NCI-H2107 treated with DMSO at 0.1 percent for 48 hours (cell line): ENCODE data around the gene SOX1.

Experiments used
- DNase-seq: peaks from one replicate; lab custom pipeline; 2025; ENCODE audit not compliant: unreplicated experiment; lab: John Stamatoyannopoulos, UW

The SOX1 gene

GRCh38 chr13:112071723-112072533 lies 5.0 kb downstream of the SOX1 start:
- DNase-seq: peak; percentile 49

GRCh38 chr13:112072534-112073244 lies 5.7 kb downstream of the SOX1 start:
- peak; percentile 68 for DNase-seq

DNA sequence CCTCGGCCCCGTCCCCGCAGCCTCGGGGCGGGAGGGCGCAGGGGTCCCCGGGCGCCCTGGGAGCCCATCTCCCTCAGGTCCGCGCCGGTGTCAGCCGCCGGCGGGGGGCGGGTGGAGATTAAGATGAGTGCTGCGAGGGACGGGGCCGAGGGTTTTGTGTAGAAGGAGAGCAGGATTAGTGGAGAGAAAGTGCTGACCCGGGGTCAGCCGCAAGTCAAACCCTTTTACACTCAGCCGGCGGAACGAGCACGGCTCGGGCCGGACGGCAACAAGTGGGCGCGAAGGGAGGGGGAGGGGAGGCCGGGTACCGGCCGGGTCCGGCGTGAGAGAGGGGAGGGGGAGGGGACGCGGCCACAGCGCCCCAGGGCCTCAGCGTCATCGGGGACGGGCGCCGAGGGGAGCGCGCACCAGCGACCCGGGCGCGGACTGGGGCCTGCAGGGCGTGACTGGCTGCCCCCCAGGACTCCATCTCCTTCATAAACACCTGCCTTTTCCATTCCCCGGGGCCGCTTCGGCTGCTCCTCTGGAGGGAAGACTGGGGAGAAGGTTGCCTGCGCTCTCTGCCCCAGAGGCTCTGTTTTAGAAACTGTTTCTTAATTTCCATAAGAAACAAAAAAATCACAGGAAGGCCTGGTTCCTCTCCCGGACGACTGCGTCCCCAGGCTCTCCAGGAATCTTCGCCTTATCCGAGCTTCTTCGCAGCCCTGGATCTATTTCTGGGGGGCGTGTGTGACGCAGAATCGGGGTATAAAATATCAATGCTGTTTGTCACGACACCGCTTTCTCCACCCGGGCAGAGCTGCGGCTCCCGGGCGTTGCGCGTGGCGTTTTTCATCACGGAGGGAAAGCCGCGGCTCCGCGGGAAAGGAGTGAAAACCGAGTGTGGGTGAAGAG lies 6.5 kb downstream of the SOX1 start:
- peak; percentile 40 for DNase-seq

- DNase-seq: peak; percentile 38
These were observed 7.4 kb downstream of the SOX1 start for GRCh38 chr13:112074139-112074865.

DNA sequence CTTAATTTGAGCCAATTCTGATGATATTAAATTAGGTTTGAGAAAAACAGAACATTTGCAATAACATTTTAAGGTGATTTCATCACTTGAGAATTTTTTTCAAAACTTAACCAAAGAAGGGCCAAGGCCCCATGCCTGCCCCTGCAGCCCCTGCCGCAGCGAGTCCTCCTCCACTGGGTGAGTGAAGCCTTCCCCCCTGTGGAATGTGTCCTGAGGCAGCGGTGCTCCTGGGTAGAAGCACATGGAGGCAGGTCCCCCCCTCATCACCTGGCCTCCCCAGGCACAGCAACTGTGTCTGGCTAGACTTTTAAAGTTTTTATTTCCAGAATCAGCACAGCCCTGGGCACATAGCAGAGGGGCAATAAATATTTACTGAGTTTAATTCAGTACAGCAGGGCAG lies 10.8 kb downstream of the SOX1 start:
- DNase-seq: no peak

DNA sequence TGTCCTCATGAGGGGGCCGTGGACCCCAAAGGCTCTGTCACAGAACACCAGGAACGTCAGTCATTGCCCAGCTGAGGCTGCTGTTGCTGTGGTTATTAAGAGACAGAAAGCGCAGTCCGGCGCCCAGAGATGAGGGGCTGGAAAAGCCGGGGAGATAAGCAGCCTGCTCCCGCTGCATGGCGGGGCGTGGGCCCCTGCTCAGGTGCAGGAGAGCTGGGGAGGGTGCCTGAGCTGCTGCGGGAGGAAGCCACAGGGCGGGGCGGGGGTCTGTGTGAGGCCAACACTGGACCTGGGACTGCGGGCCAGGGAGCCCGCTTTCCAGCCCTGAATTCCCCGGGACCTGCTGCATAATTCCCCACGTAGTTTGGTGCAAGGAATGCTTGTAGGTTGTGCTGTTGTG lies 11.3 kb downstream of the SOX1 start:
- peak; percentile 32 for DNase-seq

GRCh38 chr13:112078879-112079531 lies 12.1 kb downstream of the SOX1 start:
- peak; percentile 71 for DNase-seq

DNA sequence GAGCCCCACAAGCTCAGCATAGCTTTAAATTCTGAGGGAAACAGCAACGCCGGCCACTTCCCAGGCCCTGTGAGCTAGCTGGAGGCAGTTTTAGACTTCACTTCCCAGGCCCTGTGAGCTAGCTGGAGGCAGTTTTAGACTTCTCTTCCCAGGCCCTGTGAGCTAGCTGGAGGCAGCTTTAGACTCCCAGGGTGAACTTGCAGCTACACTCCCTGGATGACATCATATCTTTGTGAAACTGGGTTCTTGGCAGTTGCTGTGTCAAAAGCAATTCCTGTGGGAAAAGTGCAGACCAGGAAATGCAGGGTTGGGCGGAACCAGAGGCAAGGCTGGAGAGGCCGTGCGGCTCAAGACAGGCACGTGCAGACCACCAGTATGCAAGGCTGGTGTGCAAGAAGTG lies 12.7 kb downstream of the SOX1 start:
- peak; percentile 78 for DNase-seq

DNA sequence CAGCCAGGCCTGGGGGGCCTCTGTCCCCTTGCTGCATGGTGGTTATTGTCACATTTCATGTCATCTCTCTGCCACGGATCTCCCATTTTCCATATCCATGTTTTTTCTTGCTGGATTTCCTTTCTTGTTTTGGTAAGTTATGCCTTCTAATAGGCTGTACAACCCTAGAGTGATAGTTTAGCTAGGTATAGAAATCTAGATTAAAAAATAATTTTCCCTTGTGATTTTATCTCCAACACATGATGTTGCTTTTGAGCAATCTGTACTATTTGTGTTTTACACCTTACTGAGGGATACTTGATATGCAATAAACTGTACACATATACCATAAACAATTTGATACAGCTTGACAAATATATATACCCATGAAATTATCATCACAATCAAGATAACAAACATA lies 17.0 kb downstream of the SOX1 start:
- DNase-seq: no peak

DNA sequence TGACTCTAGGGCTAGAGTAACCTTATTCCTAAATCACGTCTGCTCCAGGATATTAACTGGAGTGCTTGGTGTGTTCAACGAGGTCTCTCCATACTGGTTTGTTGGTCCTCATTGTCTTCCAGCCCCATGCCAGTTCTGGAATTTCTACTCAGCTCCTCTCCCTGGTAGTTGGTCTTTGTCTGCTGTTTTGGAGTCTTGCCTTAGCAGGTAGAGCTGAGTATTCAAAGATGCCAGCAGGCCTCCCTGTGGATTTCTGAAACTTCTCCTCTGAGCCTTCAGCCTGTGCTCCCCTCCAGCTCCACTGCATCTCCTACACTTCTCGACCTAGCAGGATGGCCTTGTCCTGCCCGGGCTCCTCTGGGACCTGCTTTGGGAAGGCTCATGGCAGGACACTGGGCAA lies 25.5 kb downstream of the SOX1 start:
- DNase-seq: no peak

- DNase-seq: no peak
These were observed 28.4 kb downstream of the SOX1 start for GRCh38 chr13:112095354-112095753.

- DNase-seq: no peak
These were observed 30.0 kb downstream of the SOX1 start for GRCh38 chr13:112096959-112097358.

GRCh38 chr13:112097770-112098169 lies 30.8 kb downstream of the SOX1 start:
- no peak for DNase-seq

- no peak for DNase-seq
These were observed 31.8 kb downstream of the SOX1 start for GRCh38 chr13:112098699-112099098.

GRCh38 chr13:112101360-112101930 lies 34.5 kb downstream of the SOX1 start:
- DNase-seq: no peak

DNA sequence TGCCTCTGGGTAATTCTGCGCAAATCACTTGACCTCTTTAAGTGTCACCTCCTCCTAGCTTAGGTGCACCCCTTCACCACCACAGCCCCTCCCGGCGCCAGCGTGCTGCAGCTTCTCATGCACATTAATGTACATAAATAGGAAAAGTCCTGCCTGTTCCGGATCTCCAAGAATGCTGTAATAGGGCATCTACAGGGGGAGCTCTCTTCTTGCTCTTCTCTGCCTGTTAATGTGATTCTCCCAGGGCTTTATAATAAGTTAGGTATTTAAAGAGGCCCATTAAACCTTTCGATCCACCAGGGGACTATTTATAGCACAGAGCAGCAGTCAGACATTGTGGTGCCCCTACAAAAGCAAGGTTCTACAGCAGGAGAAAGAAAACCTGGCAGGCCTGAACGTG lies 35.3 kb downstream of the SOX1 start:
- DNase-seq: peak; percentile 68

DNA sequence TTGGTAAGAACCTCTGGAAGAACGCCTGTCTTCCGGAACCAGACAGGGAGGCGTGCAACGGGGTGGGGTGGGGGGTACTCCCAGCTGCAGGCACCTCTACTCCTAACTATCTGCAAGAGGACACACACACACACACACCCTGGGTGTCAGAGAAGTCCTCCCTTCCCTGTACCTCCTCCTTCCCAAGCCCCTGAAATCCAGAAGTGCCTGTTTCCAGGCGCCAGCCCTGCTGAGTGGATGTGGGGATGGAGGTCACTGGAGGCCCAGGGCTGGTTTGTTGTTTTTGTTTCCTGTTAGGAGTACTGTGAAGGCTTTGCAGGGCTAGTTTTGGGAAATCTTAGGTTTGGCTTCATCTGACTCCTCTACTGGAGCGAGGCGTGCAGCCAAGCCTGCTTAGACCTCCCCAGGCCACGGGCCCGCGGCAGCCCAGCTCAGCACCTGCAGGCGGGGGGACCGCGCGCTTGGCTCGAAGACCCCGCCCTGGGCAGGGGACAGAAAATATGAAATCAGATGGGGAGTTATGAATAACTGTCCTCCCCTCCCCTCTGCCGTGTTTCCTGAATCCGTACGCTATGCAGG lies 36.4 kb downstream of the SOX1 start:
- DNase-seq: no peak

GRCh38 chr13:112103961-112104880 lies 37.3 kb downstream of the SOX1 start:
- DNase-seq: no peak

- DNase-seq: no peak
These were observed 37.9 kb downstream of the SOX1 start for GRCh38 chr13:112104881-112105234.
